ENCODE results near the gene AFAP1L2.

DNA sequence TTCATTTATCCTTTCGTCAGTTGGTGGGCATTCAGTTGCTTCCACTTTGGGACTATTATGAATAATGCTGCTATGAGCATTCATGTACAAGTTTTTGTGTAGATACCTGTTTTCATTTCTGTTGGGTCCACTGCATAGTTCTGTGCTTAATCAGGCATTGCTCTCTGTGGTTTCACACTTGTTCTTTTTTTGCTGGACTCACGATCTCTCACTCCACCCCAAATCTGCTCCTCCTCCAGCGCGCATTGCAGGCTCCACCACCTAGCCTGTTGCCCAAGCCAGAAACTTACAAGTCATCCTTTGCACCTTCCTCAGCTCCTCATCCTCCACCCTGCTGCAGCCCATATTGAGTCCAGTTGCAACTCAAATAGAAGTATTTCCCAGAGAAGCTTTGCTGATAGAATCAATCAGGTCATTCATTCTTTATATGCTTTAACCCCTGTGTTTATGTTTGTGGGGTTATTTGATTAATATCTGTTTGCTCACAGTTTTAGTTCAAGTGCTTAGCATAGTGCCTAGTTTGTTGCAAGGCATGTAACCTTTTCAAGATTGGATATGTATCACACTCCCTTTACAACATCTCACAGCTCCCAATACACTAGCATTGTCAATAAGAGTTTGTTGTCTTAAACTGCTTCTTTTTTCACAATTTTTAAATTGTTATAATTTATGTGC, 16.6 kb upstream of the AFAP1L2 start:
- TF ChIP-seq, protein P1, sequence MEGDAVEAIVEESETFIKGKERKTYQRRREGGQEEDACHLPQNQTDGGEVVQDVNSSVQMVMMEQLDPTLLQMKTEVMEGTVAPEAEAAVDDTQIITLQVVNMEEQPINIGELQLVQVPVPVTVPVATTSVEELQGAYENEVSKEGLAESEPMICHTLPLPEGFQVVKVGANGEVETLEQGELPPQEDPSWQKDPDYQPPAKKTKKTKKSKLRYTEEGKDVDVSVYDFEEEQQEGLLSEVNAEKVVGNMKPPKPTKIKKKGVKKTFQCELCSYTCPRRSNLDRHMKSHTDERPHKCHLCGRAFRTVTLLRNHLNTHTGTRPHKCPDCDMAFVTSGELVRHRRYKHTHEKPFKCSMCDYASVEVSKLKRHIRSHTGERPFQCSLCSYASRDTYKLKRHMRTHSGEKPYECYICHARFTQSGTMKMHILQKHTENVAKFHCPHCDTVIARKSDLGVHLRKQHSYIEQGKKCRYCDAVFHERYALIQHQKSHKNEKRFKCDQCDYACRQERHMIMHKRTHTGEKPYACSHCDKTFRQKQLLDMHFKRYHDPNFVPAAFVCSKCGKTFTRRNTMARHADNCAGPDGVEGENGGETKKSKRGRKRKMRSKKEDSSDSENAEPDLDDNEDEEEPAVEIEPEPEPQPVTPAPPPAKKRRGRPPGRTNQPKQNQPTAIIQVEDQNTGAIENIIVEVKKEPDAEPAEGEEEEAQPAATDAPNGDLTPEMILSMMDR (IDR thresholded peaks at IDR 0.05; ENCODE audit: poor library complexity, severe bottlenecking) = no peak
- TF ChIP-seq POLR2AphosphoS5 (IDR thresholded peaks at IDR 0.05) (no peak), MXI1 (conservative IDR thresholded peaks at IDR 0.05; ENCODE audit: poor library complexity, severe bottlenecking) (no peak), EP300 (conservative IDR thresholded peaks at IDR 0.05; ENCODE audit: poor library complexity, severe bottlenecking) (no peak), EZH2 (IDR thresholded peaks at IDR 0.05; ENCODE audit: borderline replicate concordance, insufficient read depth, low read length, poor library complexity, severe bottlenecking) (no peak), RAD21 (conservative IDR thresholded peaks at IDR 0.05) (no peak), SMC3 (conservative IDR thresholded peaks at IDR 0.05; ENCODE audit: poor library complexity) (no peak)

Data from neural cell (in vitro differentiated cells).